ENCODE measurements around the gene APBA2. TPM values are rescaled to one million over a fixed set of nuclear protein-coding genes. Genes with fewer than 3 reads are reported as not detected.

Gene APBA2
- total and polyA plus RNA-seq, 12 donors, result 0.16 to 0.85 (median 0.46) TPM

GRCh38 chr15:29135309-29135657, 249.5 kb downstream of the APBA2 start:
- no peak for TF ChIP-seq CTCF (IDR thresholded peaks at IDR 0.05)
- DNase-seq (no peak), ATAC-seq (no peak)
- H3K4me1 ChIP-seq, result peaks cover 0 to 7% (median 0%) of the 10 kb centered on the region in 9 donors
- H3K27ac ChIP-seq, result no peak overlapping the region
- H3K36me3 ChIP-seq, result no peaks in the 10 kb centered on the region
- peaks cover 0 to 28% (median 16%) of the 10 kb centered on the region in 7 donors for H3K27me3 ChIP-seq
- intact Hi-C loops (cut with DNase I), result loop anchor here in 1 of 10 donors (10.0 kb wide), 1 partner anchor 60 kb away; no protein-coding TSS in a partner anchor
- 64 to 67% methylated on average over 6 of the region's 6 CpGs for WGBS, 2 donors
- H3K9me3 ChIP-seq, result no peaks in the 10 kb centered on the region
- H3K4me3 ChIP-seq, result no peak overlapping the region

- Histone ChIP-seq H3K4me3 (no peak overlapping the region), H3K36me3 (no peaks in the 10 kb centered on the region), H3K4me1 (peaks cover 0 to 7% (median 0%) of the 10 kb centered on the region in 9 donors), H3K27ac (no peak overlapping the region), H3K9me3 (no peaks in the 10 kb centered on the region), H3K27me3 (peaks cover 0 to 34% (median 21%) of the 10 kb centered on the region in 7 donors)
- ATAC-seq, result no peak
- intact Hi-C loops (cut with DNase I), result loop anchor here in 1 of 10 donors (10.0 kb wide), 1 partner anchor 61 kb away; no protein-coding TSS in a partner anchor
- 74 to 81% methylated on average over 31 of the region's 31 CpGs for WGBS, 2 donors
- no peak for TF ChIP-seq CTCF (IDR thresholded peaks at IDR 0.05)
- no peak for DNase-seq
Observed at GRCh38 chr15:29135702-29136646, 250.2 kb downstream of the APBA2 start.

GRCh38 chr15:29138260-29138659, 252.5 kb downstream of the APBA2 start:
- Histone ChIP-seq H3K27me3 (peaks cover 0 to 54% (median 24%) of the 10 kb centered on the region in 7 donors), H3K4me1 (peaks cover 0 to 7% (median 0%) of the 10 kb centered on the region in 9 donors), H3K36me3 (no peaks in the 10 kb centered on the region), H3K9me3 (no peaks in the 10 kb centered on the region), H3K4me3 (no peak overlapping the region), H3K27ac (no peak overlapping the region)
- DNase-seq, result no peak
- intact Hi-C loops (cut with DNase I), result loop anchor here in 1 of 10 donors (10.0 kb wide), 1 partner anchor 63 kb away; no protein-coding TSS in a partner anchor
- WGBS, 2 donors, result 93 to 95% methylated on average over 6 of the region's 6 CpGs
- ATAC-seq, result no peak
- TF ChIP-seq CTCF (IDR thresholded peaks at IDR 0.05), result no peak

- Histone ChIP-seq H3K27me3 (peaks cover 0 to 56% (median 24%) of the 10 kb centered on the region in 7 donors), H3K27ac (no peak overlapping the region), H3K9me3 (no peaks in the 10 kb centered on the region), H3K4me1 (peaks cover 0 to 7% (median 0%) of the 10 kb centered on the region in 9 donors), H3K4me3 (no peak overlapping the region), H3K36me3 (no peaks in the 10 kb centered on the region)
- DNase-seq, result no peak
- TF ChIP-seq CTCF (IDR thresholded peaks at IDR 0.05), result no peak
- no peak for ATAC-seq
- intact Hi-C loops (cut with DNase I), result loop anchor here in 1 of 10 donors (10.0 kb wide), 1 partner anchor 64 kb away; no protein-coding TSS in a partner anchor
- 90 to 91% methylated on average over 19 of the region's 19 CpGs for WGBS, 2 donors
Observed at GRCh38 chr15:29139072-29139471, 253.3 kb downstream of the APBA2 start.

All from heart right ventricle (tissue), 16 donors.